ENCODE measurements around the gene WNK2. TPM values are rescaled to one million over a fixed set of nuclear protein-coding genes. Genes with fewer than 3 reads are reported as not detected.

The WNK2 gene
- total and polyA plus RNA-seq, 2 of the 4 experiments (the other 2 are of a cell fraction) = not detected

DNA sequence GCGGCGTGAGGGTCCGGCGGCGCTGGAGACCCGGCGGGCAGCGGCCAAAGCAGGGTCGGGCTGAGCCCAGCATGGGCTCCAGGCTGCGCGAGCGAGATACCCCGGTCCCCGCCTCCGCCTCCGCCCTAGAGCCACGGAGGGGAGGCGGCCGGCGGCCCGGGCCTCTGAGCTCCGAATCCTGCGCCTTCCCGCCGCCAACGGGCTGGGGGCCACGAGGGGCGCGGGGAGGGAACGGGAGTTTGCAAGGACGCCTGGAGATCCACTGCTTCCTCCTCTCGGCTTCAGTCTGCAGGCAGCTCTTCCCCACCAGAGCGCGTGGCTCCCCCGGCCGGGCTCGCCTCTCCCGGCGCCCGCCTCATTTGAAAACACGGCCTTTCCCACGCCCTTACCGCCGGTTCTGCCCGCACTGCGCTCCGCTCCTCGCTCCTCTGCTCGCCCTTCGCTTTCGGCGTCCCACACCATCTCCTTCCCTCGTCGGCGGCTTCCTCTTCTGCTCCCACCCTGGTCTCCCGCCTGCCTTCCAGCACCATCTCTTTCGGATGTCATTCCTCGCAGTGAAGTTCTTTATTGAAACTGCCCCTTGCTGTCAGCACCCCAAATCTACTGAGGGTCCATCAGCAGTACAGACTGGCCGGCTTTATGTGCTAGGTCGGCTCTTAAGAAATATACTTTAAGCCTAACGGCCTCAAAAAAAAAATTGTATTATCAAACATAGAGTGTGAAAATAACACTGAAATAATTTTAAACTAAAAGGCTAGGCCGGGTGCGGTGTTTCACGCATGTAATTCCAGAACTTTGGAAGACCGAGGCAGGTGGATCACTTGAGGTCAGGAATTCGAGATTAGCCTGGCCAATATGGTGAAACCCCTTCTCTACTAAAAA lies 162.5 kb downstream of the WNK2 start:
- peak overlapping the region; percentile 64 for H2AFZ ChIP-seq (replicated peaks; ENCODE audit: low read length, poor library complexity)
- ATAC-seq (ENCODE audit: low read depth) = peak; percentile 63
- TF ChIP-seq FOS (IDR thresholded peaks at IDR 0.05; ENCODE audit: low read depth, low read length) = no peak
- TF ChIP-seq MAFK (IDR thresholded peaks at IDR 0.05; ENCODE audit: low read depth, low read length) = no peak
- TF ChIP-seq MXI1 (IDR thresholded peaks at IDR 0.05; ENCODE audit: borderline replicate concordance, low read depth, low read length) = no peak
- no peak for TF ChIP-seq RFX5 (IDR thresholded peaks at IDR 0.05; ENCODE audit: low read depth, low read length)
- no peak for TF ChIP-seq CEBPB (IDR thresholded peaks at IDR 0.05; ENCODE audit: low read depth, low read length)
- no peak for TF ChIP-seq RCOR1 (IDR thresholded peaks at IDR 0.05; ENCODE audit: insufficient replicate concordance, low read length)
- TF ChIP-seq, protein P1, sequence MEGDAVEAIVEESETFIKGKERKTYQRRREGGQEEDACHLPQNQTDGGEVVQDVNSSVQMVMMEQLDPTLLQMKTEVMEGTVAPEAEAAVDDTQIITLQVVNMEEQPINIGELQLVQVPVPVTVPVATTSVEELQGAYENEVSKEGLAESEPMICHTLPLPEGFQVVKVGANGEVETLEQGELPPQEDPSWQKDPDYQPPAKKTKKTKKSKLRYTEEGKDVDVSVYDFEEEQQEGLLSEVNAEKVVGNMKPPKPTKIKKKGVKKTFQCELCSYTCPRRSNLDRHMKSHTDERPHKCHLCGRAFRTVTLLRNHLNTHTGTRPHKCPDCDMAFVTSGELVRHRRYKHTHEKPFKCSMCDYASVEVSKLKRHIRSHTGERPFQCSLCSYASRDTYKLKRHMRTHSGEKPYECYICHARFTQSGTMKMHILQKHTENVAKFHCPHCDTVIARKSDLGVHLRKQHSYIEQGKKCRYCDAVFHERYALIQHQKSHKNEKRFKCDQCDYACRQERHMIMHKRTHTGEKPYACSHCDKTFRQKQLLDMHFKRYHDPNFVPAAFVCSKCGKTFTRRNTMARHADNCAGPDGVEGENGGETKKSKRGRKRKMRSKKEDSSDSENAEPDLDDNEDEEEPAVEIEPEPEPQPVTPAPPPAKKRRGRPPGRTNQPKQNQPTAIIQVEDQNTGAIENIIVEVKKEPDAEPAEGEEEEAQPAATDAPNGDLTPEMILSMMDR (conservative IDR thresholded peaks at IDR 0.05; ENCODE audit: low read depth, low read length) = no peak
- TF ChIP-seq BHLHE40 (IDR thresholded peaks at IDR 0.05; ENCODE audit: low read depth, low read length) = no peak
- no peak for TF ChIP-seq CHD1 (IDR thresholded peaks at IDR 0.05; ENCODE audit: low read depth, low read length)
- TF ChIP-seq SMC3 (IDR thresholded peaks at IDR 0.05; ENCODE audit: low read depth, low read length) = no peak
- TF ChIP-seq POLR2A (IDR thresholded peaks at IDR 0.05; ENCODE audit: low read depth, low read length) = no peak
- no peak for TF ChIP-seq RAD21 (IDR thresholded peaks at IDR 0.05; ENCODE audit: low read length)
- TF ChIP-seq, protein P2, sequence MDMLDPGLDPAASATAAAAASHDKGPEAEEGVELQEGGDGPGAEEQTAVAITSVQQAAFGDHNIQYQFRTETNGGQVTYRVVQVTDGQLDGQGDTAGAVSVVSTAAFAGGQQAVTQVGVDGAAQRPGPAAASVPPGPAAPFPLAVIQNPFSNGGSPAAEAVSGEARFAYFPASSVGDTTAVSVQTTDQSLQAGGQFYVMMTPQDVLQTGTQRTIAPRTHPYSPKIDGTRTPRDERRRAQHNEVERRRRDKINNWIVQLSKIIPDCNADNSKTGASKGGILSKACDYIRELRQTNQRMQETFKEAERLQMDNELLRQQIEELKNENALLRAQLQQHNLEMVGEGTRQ (IDR thresholded peaks at IDR 0.05; ENCODE audit: low read depth, low read length) = no peak
- no peak for TF ChIP-seq NFE2L2 (IDR thresholded peaks at IDR 0.05; ENCODE audit: low read depth, low read length)
- TF ChIP-seq, protein P3, sequence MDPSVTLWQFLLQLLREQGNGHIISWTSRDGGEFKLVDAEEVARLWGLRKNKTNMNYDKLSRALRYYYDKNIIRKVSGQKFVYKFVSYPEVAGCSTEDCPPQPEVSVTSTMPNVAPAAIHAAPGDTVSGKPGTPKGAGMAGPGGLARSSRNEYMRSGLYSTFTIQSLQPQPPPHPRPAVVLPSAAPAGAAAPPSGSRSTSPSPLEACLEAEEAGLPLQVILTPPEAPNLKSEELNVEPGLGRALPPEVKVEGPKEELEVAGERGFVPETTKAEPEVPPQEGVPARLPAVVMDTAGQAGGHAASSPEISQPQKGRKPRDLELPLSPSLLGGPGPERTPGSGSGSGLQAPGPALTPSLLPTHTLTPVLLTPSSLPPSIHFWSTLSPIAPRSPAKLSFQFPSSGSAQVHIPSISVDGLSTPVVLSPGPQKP (IDR thresholded peaks at IDR 0.05; ENCODE audit: borderline replicate concordance, low read depth, low read length) = no peak

More for the DNA sequence above, 162.5 kb downstream of the WNK2 start:
- H2BK5ac ChIP-seq (ENCODE audit: low read depth, low read length, poor library complexity, severe bottlenecking) = no peak overlapping the region
- no peak overlapping the region for H3K9ac ChIP-seq (ENCODE audit: low read depth, low read length)
- no peaks in the 10 kb centered on the region for H3K79me1 ChIP-seq (ENCODE audit: low read depth in 1 of 2, low read length in 2 of 2)
- no peaks in the 10 kb centered on the region for H4K20me1 ChIP-seq (ENCODE audit: insufficient read depth, low read length)
- ChIA-PET CTCF (no interaction called here), POLR2A (ENCODE audit: unreplicated experiment) (no interaction called here)
- no peak overlapping the region for H3K18ac ChIP-seq (ENCODE audit: low read depth, low read length)
- 5% methylated on average over 34 of the region's 66 CpGs; no CpG with 5 or more reads in 1 of the 2 experiments for WGBS, 2 experiments (ENCODE audit: extremely low coverage in 2 of 2, insufficient read length in 1 of 2)
- in situ Hi-C loops (cut with MboI; ENCODE audit: low sequenced_read_pairs) (no loop called here), dilution Hi-C loops (cut with HindIII; ENCODE audit: low sequenced_read_pairs, unreplicated experiment) (no loop called here), intact Hi-C loops (cut with micrococcal nuclease) (no loop called here)
- peaks cover 23% of the 10 kb centered on the region for H3K27me3 ChIP-seq (ENCODE audit: control insufficient read depth, insufficient read depth, low read length)
- no peak overlapping the region for H4K91ac ChIP-seq (ENCODE audit: insufficient read depth, low read depth, low read length)
- peak overlapping the region; percentile 12; the same call in 1 of the 2 replicates for H3K4me2 ChIP-seq (ENCODE audit: low read depth, low read length)
- no peaks in the 10 kb centered on the region for H3K9me1 ChIP-seq (ENCODE audit: insufficient read depth, low read length)
- H3K56ac ChIP-seq (ENCODE audit: extremely low read depth, insufficient read depth, low read length) = no peak overlapping the region
- H3K9me3 ChIP-seq (ENCODE audit: control insufficient read depth, insufficient read depth, low read length) = no peaks in the 10 kb centered on the region
- no peaks in the 10 kb centered on the region for H3K4me1 ChIP-seq (ENCODE audit: control insufficient read depth, insufficient read depth, low read length)
- no peak overlapping the region for H2AK9ac ChIP-seq (replicated peaks; ENCODE audit: low read depth, low read length, poor library complexity)
- no peak overlapping the region for H4K8ac ChIP-seq (ENCODE audit: low read depth in 2 of 2, low read length in 2 of 2)
- no TSS peak for BruUV-seq (replicated peaks)
- H3K4me3 ChIP-seq (ENCODE audit: insufficient read depth, low read depth, low read length) = no peak overlapping the region; the same call in 1 of the 2 replicates
- no peak overlapping the region for H3K4ac ChIP-seq (ENCODE audit: low read depth, low read length)
- DNase-seq = no peak
- no peak overlapping the region for H3K14ac ChIP-seq (replicated peaks; ENCODE audit: low read depth, low read length)
- no peak overlapping the region for H2AK5ac ChIP-seq (ENCODE audit: low read depth, low read length)
- no peaks in the 10 kb centered on the region for H3K36me3 ChIP-seq (ENCODE audit: control insufficient read depth, insufficient read depth, low read length)
- no peak overlapping the region for H4K5ac ChIP-seq (ENCODE audit: low read depth, low read length)
- no peak overlapping the region for H2BK20ac ChIP-seq (ENCODE audit: low read depth, low read length)
- H3K27ac ChIP-seq (ENCODE audit: insufficient read depth, low read length) = no peak overlapping the region
- no peak overlapping the region for H3K23ac ChIP-seq (ENCODE audit: low read depth, low read length)
- no peak overlapping the region for H2BK120ac ChIP-seq (ENCODE audit: low read depth, low read length)
- H2BK15ac ChIP-seq (ENCODE audit: low read depth, low read length) = no peak overlapping the region

Data from IMR-90 (cell line).